IPS-18c (cell line): ENCODE data around the gene PI4KA.
"Not testable (repeated sequence)": the region's sequence is repeated elsewhere in the genome, so short reads cannot be mapped to it uniquely, and the experiment has no call there.

Experiments used
- H3K4me3 ChIP-seq: 2 replicates; pipeline ENCODE4 v1.7.0; 2013; ENCODE audit warnings: low read depth, mild to moderate bottlenecking, low read length, moderate library complexity; ENCODE audit not compliant: insufficient read depth
- H3K9me3 ChIP-seq: one replicate; pipeline ENCODE4 v1.6.1; 2013; ENCODE audit warnings: mild to moderate bottlenecking, low read length, moderate library complexity; ENCODE audit not compliant: control insufficient read depth, insufficient read depth

PI4KA gene

DNA sequence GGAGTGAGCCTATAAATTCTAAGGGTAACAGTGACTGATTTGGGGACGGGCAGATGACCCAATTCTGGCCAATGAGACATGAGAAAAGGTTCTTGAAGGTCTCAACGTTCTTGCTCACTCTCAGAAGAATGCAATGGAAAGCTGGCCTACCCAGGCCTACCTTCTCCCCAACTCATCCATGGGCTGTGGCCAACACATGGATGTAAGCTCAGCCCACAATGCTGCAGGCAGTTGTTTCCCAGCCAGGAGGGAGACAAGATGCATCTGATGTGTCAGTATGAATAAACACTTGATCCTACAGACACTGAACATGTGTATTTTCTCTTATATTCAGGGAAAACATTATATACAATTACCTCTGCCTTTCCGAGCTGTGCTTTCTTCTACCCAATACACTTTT lies 24.4 kb downstream of the PI4KA start:
- H3K4me3 ChIP-seq: no peak overlapping the region
- no peaks in the 10 kb centered on the region for H3K9me3 ChIP-seq

DNA sequence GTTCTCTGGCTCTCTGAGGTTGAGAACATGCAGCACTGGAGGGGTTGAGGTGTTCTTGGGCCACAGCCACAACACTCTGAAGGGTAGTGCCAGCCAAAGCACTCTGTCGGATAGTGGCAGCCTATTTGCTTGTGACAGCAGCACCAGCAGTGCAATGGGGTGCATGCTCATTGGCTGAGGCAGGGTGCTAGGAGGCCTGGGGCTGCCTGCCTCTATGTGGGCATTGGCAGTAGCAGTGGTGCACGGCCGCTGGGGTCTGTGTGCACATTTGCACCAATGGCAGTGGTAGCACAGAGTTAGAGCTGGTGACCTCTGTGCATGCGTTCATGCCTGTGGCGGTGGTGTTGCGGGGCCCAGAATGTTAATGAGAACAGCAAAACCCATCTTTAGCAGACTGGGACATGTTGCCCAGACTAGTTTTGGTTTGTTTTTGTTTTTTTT lies 25.4 kb downstream of the PI4KA start:
- H3K4me3 ChIP-seq: no peak overlapping the region
- H3K9me3 ChIP-seq: no peaks in the 10 kb centered on the region

GRCh38 chr22:20829491-20830134 lies 29.0 kb downstream of the PI4KA start:
- H3K9me3 ChIP-seq: no peaks in the 10 kb centered on the region
- H3K4me3 ChIP-seq: no peak overlapping the region

GRCh38 chr22:20826373-20827152 lies 32.0 kb downstream of the PI4KA start:
- H3K4me3 ChIP-seq, H3K9me3 ChIP-seq: not testable (repeated sequence)

- H3K4me3 ChIP-seq: no peak overlapping the region
- no peaks in the 10 kb centered on the region for H3K9me3 ChIP-seq
These were observed 33.0 kb downstream of the PI4KA start for GRCh38 chr22:20825624-20826023.

DNA sequence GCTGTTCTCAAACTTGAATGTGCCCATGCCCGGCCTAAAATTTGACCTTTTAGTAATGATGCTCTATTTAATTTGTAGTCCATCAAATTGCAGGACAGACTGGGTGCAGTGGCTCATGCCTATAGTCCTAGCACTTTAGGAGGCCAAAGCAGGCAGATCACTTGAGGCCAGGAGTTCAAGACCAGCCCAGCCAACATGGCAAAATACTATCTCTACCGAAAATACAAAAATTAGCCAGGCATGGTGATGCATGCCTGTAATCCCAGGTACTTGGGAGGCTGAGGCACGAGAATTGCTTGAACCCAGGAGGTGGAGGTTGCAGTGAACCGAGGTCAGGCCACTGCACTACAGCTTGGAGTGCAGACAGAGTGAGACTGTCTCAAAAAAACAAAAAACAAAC lies 33.4 kb downstream of the PI4KA start:
- not testable (repeated sequence) for H3K9me3 ChIP-seq, H3K4me3 ChIP-seq

DNA sequence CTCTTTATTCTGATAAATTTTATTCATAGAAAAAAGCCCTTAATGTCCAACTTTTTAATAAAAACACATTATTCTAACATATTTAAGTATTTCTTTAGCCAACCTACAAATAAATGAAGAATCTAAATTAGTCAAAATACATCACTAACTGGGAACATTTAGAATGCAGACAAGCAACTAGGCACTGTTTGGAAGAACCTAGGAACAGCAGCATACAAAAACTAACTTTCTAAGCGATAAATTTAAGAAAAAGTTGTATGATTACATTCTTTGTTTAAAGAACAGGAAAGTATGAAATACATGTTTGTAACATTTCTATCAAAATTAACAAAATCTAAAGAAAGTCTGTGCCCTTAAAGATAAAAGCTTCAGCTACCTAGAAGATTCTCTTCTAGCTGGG lies 35.3 kb downstream of the PI4KA start:
- no peak overlapping the region for H3K4me3 ChIP-seq
- H3K9me3 ChIP-seq: no peaks in the 10 kb centered on the region

DNA sequence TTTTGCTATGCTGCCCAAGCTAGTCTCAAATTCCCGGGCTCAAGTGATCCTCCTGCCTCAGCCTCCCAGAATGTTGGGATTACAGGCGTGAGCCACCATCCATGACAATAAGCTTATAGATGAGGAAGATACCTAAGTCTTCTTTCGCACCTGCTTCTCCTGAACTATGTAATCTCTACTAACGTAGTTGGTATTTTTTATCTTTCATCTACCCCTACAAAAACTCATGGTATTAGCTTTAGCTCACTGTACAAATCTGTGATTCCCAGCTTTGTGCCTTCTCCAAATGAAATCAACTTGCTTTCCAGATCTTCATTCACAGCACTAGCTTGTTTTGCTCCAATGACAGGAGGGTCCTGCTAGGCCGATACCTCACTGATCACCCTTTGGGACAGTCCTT lies 36.4 kb downstream of the PI4KA start:
- H3K4me3 ChIP-seq: no peak overlapping the region
- H3K9me3 ChIP-seq: no peaks in the 10 kb centered on the region

- not testable (repeated sequence) for H3K9me3 ChIP-seq, H3K4me3 ChIP-seq
These were observed 36.8 kb downstream of the PI4KA start for GRCh38 chr22:20821717-20822239.

- Histone ChIP-seq H3K9me3 (no peaks in the 10 kb centered on the region), H3K4me3 (no peak overlapping the region)
These were observed 39.1 kb downstream of the PI4KA start for GRCh38 chr22:20819471-20819870.

DNA sequence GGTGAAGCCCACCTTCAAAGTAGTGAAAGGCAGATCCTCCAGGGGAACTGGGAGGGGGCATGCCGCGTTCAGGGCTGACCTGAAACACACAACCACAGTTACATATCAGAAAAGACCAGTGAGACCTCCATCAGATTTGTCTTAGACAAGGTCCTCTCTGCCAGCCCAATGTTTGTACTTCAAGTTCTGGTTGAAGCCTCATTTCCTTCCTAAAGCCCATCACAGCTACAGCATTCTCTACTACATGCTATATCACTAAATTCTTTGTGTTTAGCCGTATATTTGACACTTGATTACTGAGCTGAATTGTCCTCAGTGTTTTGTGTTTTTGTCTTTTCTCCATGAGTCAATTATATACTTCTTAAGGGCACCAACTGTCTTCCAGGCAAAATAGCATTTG lies 40.1 kb downstream of the PI4KA start:
- H3K4me3 ChIP-seq: no peak overlapping the region
- no peaks in the 10 kb centered on the region for H3K9me3 ChIP-seq

- Histone ChIP-seq H3K9me3 (no peaks in the 10 kb centered on the region), H3K4me3 (no peak overlapping the region)
These were observed 42.1 kb downstream of the PI4KA start for GRCh38 chr22:20816559-20816958.

DNA sequence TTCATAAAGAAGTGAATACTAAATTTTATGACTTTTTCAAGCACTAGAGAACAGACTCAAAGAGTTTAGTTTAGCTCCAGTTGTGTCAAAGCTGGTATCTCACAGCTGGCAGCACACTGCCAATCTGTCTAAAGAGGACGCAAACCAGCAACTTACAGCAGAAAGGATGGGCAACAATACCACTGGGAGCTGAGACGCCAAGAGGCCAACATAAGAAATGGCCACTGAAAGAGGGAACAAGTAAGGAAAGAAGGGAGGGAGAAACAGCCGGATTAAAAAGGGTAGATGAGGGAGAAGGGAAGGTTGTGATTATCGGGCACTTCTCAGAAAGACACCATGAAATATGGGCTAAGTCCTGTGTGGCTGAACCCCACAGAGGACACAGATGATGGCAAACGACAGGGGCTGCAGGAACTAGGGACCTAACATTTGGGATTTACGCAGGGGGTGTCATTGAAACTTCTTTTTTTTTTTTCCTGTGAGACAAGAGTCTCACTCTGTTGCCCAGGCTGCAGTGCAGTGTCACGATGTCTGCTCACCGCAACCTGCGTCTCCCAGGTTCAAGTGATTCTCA lies 43.0 kb downstream of the PI4KA start:
- Histone ChIP-seq H3K4me3 (no peak overlapping the region), H3K9me3 (no peaks in the 10 kb centered on the region)

- no peaks in the 10 kb centered on the region for H3K9me3 ChIP-seq
- no peak overlapping the region for H3K4me3 ChIP-seq
These were observed 44.3 kb downstream of the PI4KA start for GRCh38 chr22:20814221-20814808.

- Histone ChIP-seq H3K9me3 (no peaks in the 10 kb centered on the region), H3K4me3 (no peak overlapping the region)
These were observed 45.6 kb downstream of the PI4KA start for GRCh38 chr22:20813056-20813455.

GRCh38 chr22:20811971-20812660 lies 46.5 kb downstream of the PI4KA start:
- Histone ChIP-seq H3K9me3 (no peaks in the 10 kb centered on the region), H3K4me3 (no peak overlapping the region)

GRCh38 chr22:20811171-20811570 lies 47.4 kb downstream of the PI4KA start:
- no peaks in the 10 kb centered on the region for H3K9me3 ChIP-seq

More at GRCh38 chr22:20811171-20811570, 47.4 kb downstream of the PI4KA start:
- no peak overlapping the region for H3K4me3 ChIP-seq
